ENCODE measurements around the gene GNB1L. TPM values are rescaled to one million over a fixed set of nuclear protein-coding genes. Genes with fewer than 3 reads are reported as not detected.

GNB1L gene
- total and polyA plus RNA-seq, 2 of the 13 experiments (the other 11 are each of a cell fraction or from before 2014, with no cell fraction given), result 2.5 to 7.4 TPM

- TF ChIP-seq AKNA (CRISPR knock-in tag; IDR thresholded peaks at IDR 0.05; ENCODE audit: borderline replicate concordance), result no peak
- TF ChIP-seq CTCF (CRISPR knock-in tag; IDR thresholded peaks at IDR 0.05), result no peak
- no peak for TF ChIP-seq ZBTB33 (CRISPR knock-in tag; IDR thresholded peaks at IDR 0.05)
- TF ChIP-seq BRF2 (CRISPR knock-in tag; IDR thresholded peaks at IDR 0.05), result no peak
- no peak for TF ChIP-seq ZNF34 (CRISPR knock-in tag; IDR thresholded peaks at IDR 0.05; ENCODE audit: borderline replicate concordance)
- peak; percentile 46; the same call in 1 of the 2 replicates for TF ChIP-seq UBTF (CRISPR knock-in tag; IDR thresholded peaks at IDR 0.05)
- no peak for TF ChIP-seq SIN3A (IDR thresholded peaks at IDR 0.05; ENCODE audit: borderline replicate concordance, low read depth, low read length)
- no peak for TF ChIP-seq ZNF747 (CRISPR knock-in tag; IDR thresholded peaks at IDR 0.05; ENCODE audit: borderline replicate concordance)
Observed at GRCh38 chr22:19824212-19824925, 30.3 kb downstream of the GNB1L start (continued).

All from HepG2 (cell line).